GM19372 (cell line): Measurements from ENCODE around the gene TOP1.

Experiments used
- ATAC-seq: cut with Tn5 transposase; IDR thresholded peaks from one replicate; pipeline ENCODE4 v1.9.1; 2021; ENCODE audit warnings: mild to moderate bottlenecking, low read depth, moderate library complexity; ENCODE audit not compliant: unreplicated experiment

TOP1 gene

DNA sequence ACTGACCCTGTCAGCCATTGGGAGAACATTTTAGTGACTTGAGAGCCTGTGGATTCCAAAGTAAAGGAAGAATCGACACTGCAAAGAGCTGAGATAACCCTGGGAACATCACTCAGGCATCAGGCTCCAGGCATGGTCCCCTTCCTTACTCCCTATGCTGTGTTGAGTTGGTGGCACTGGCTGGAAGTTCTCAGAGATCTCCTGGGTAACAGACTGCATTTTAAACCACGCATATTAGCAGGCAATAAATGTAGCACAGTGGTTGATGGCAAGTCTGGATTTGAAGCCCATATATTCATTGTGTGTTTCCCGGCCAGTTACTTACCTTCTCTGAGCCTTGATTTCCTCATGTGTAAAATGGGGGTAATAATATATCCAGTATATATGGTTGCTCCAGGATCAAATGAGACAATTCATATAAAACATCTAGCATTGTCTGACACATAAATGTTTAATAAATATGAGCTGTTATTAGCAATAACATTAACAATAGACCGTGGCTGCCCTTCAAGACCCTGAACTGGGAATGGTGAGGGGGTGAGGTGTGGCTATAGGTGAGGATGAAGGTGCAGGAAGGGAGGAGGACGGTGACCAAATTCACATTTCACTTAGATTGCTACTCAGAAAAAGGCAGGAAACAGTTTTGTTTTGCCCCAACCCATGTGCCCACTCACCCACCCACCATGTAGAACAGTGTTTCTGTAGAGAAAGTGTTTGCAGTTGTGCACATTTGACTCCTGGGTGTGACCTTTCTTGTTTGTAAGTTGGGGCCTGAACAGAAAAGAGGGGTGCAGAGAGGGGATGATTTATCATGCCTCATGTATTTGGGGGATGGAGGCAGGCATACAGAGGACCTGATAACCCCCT is 110.8 kb downstream of the TOP1 start:
- no peak for ATAC-seq

DNA sequence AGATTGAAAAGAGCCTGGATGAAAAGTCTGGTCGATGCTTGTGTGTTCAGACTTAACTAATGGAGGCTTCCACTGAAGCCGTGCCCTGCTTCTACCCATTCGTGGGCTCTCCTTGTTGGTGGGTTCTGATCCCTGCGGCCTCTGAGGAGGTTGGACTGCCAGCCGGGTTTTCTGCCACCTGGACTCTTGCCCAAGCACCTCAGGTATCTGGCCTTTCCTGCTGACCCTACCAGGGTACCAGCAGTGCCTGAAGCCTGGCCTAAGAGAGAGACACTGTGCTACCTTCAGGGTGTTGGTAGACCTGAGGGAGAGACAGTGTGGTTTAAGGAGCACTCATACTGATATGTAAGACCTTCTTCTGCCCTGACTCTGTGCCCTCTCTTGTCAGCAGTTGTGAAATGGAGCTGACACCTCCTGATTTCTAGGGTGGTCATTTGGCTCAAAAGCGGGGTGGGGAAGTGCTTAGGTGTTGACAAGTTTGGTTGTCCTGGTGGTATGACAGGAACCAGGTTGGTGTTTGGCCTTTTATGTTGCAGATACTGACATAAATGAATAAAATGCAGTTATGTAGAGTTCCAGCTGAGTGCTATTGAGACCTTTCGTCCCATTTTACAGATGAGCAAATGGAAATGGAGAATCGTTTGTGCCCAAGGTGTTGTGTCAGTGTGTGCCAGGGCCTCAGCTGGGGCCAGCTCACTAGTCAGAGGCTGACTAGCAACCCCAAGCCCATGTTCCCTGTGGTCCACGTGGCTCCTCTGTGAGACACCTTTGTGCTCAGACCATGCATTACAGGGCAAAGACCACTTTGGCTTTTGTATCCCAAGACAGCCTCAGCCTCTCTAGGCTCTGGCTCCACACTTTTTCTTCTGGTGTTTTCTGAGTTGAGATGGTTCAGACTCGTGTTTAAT is 111.9 kb downstream of the TOP1 start:
- ATAC-seq, result no peak

DNA sequence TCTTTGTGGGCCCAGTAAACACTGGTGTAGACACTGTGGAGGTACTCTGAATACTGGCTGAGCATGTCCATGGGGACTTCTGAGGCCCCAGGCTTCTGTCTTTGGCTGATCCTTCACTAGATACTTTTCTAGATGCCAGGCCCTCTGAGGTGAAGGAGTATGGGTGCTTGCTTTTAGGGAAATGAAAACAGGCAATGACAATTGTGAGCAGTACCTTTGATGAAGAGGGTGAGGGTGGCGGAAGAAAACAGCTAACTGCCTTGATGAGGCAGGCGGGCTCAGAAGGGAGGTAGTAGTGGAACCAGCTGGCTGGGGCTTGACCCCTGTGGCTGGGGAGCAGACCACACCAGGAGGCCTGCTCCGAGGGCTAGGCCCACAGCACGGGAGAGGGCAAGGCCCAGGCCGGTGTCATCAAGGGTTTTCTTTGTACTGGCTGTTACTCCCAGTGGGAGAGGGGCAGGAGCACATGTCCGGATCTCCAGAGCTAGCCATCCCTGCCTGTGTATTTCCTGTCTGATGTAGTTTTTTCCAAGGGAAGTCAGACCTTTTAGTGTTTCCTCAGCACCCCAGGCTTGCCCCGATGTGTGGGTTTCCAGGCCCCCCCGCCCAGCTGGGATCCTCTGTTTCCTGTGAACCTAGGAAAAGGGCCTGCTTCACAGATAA is 112.7 kb downstream of the TOP1 start:
- no peak for ATAC-seq

DNA sequence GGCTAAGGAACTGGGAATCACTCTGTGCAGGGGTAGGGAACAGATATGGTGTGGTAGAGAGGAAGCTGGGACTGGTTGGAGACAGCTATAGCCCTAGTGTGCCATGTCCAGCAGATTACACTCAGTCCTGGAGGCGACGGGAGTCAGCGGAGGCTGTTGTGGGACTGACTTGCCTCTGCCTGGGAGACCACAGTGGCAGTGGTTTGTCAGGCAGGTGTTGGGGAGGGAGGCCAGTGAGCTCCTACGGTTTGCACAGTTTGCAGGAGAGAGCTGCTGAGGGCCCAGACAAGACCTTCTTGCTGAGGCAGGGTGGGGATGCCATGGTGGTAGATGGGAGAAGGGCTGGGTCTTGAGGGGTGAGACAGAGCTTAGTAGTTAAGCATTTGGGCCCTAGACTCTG is 113.6 kb downstream of the TOP1 start:
- ATAC-seq, result no peak

DNA sequence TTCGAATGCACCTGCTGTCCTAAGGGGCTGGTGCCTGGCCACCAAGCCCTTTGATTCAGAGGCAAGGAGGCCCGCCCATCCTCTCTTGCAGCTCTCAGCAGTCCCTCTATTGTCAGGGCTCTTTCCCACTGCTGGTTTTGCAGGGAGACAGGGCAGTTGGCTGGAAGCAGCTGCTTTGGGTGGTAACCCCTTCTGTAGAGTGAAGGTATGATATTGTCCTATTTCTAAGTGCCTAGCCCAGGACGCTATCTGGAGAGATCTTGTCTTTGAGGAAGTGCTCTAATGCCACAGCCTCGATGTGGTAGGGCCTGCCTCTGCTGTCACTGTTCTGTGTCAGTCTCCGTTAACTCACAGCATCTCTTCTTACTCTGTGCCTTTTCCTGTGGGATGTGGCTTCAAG is 114.3 kb downstream of the TOP1 start:
- ATAC-seq, result no peak

DNA sequence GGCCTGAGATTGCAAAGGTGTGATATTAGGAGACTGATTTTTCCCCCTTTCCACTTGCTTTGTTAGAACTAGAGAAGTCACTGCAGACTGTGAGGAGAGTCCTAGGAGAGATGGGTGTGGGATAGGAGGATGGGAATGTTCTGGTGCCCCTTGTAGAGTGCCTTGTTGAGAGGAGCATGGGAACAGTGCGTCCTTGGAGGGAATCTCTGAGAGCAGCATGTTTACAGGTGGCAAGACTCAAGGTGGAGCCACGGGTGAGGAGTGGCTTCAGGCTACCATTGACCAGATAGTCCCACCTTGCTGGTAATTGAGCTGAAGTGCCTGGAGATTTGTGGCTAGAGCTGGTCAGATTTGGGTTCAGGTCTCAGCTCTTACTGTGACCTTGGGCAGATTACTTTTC is 114.7 kb downstream of the TOP1 start:
- no peak for ATAC-seq

DNA sequence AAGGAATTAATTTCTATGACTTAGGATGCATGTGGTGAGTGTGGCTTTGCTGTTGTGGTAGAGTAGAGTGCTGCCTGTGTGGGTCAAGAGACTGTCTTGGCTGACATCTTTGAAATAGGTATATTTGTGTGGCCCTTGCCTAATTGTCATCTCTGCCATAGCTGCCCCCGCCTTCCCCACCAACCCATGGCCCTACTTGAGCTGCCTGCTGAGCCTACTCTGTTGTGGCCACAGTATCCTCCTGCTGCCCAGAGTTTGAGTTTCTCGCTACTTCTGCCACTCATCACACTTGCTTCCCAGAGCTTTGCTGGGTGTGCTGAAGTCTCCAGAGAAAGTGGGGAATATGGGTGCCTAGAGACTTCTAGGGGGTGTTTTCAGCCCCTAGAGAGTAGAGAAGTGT is 116.7 kb downstream of the TOP1 start:
- no peak for ATAC-seq

DNA sequence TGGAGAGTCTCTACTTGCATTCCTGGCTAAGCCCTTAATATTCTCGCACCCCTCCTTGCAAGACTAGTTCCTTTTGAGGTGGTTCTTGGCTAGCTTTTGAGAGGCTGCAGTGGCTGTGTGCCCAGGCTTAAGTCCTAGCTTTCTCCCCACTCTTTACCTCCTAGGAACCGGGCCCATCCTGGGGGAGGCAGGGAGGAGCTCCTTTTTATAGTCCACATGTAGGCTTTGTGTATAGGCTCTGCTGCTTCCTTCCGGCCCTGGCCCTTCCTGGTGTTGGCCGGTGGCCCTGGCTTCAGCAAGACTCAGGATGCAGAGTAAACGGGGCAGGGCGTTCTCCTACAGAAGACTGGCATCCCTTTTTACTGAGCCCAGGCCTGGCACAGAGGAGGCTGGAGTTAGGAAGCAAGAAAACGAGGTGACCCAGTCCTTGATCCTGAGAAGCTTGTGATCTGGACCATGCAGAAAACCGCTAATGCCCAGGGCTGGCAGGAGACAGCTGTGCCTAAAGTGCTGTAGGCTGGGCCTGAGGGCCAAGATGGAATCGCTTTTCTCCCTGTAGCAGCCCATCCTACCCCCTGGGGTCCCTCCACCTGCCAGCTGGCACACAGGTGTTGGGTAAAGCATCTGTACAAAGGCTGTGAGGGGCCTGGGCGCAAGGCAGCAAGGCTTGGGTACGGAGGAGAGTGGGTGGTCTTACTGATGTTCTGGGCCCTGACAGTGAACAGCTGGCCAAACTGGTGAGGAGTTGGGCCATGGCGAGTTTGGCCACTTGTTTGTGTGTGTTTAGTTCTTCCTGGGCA is 117.4 kb downstream of the TOP1 start:
- ATAC-seq, result no peak

DNA sequence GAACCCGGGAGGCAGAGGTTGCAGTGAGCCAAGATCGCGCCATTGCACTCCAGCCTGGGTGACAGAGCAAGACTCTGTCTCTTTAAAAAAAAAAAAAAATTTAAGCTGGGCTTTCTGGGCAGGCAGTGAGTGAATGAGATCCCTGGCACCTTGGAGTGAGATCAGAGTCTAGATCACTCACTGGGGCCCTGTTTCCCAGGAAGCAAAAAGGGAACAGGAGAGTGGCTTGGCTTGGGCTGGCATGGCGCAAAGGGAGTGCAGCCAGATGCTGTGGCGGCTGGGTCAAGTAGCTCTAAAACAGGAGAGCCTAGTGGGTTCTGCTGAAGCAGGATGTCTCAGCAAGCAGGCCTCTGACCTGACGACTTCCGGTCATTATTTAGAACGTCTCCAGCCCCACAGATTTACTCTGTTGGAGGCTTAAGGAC is 119.2 kb downstream of the TOP1 start:
- no peak for ATAC-seq

DNA sequence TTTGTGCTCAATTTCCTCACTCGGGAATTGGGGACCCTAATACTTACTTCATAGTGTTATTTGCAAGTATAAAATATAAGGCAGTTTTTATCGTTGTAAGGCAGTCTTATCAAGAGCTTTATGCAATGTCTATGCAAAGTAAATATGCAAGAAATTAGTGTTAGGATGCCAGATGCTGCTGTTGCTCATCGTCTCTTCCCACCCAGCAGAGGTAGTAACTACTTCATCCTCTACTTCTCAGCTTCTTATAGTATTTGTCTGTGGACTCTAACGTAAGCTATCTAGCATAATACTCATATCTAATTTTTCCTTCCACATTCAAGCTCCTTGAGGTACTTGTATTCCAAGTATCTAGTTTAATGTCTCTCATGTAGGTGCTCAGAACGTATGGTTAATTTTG is 120.3 kb downstream of the TOP1 start:
- ATAC-seq, result no peak

DNA sequence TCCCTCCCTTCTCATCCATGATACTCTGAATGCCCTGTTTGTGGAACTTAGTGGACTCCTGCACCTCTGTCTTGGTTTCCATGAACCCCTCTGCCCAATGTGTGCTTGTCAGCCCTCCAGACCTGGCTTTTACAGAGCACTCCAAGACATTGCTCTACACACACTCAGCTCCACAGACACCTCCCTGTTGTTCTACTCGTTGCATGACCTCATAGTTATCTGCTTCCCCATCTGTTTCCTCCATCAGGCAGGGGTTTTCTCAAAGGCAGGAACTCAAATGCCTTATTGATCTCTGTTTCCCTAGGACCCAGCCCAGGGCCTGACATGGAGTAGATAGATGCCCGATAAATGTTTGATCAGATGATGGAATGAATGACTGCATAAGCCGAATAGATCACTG is 122.0 kb downstream of the TOP1 start:
- ATAC-seq, result no peak

DNA sequence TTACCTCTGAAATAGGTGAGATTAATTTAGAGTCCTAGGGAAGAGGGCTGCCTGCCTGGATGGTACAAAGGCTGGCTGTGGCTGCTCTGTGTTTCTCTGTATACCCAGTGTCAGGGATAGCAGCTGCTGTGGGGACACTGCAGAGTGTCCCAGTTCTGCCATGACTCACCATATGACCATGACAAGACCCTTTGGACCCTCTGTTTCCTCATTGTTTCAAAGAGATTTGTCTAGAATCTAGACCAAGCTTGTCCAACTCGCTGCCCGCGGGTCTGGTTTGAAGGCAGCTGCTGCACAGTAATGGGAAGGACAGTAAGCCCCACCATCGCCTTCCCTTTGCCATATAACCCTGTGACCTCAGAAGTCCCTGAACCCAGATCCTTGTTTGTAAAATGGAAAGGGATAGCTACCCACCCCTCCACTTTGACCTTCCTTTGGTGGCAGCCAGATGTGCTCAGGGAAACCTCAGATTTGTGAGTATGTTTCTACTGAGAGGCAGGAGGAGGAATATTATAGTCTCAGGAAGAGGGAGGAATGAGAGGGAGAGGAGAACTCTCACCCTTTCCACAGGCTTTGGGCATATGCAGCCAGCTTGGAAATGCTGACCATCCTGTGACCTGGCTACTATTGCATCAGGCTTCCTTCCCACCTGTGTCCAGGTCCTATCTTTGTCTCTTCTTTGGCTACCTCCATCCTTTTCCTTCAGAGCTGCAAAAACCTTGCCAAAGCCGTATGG is 122.7 kb downstream of the TOP1 start:
- no peak for ATAC-seq

DNA sequence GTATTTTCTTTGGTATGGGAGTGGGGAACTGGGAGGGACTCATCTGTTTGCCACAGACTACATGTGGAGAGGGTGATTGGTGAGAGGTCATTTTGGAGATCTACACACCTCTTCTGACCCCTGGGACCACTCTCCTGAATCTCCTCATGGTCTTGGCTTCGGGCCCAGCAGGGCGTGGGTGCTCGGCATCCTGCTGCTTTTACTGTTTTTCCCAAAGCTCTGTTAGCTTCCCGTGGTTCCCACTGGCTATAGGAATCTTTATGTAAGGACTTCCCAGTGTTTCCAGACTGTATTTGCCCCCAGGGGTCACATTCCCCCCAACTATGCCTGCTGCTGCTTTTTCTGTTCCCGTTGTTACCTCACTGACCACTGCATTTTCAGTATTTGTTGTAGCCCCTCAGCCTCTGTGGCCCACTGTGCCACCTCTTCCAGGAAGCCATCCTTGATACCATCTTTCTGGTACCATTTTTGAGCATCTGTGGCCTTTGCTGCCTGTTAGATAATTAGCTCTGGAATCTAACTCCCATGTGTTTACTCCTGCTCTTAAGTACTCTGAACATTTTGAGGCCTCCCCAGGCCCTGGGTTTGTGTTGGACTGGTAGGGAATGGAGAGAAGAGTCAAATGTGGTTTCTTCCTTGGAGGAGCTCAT is 123.6 kb downstream of the TOP1 start:
- no peak for ATAC-seq

DNA sequence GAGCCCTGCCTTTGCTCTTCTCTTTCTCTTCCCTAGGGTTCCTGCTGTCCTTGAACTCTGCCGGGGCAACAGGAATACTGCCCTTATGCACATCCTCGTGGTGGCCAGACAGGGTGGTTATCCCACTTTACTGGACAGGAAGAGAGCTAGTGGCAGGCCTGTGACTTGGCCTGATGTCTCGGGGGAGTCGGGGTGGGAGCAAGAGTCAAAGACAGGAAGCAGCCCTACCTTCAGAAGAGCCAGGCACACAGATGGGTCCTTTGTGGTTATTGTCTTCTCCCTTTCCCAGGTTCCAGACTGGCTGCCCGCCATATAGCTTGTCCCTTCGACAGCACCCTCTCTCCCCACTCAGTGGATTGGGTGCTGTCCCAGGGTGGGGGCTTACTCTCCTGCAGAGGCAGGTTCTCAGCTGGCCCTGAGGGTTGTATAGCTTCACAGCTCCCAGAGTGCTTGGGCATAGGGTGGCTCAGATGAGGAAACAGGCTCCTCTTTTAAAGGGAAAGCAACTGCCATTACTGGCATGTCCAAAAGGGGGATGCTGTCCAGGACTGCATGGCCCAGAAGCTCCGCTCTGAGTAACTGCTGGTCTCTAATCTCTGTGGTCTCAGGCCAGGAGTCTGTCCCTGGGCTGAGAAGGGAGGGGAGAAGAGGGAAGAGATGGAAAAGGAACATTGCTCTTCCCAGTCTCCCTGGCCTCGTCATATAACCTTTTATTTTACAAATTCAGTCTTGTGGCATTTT is 126.0 kb downstream of the TOP1 start:
- no peak for ATAC-seq

DNA sequence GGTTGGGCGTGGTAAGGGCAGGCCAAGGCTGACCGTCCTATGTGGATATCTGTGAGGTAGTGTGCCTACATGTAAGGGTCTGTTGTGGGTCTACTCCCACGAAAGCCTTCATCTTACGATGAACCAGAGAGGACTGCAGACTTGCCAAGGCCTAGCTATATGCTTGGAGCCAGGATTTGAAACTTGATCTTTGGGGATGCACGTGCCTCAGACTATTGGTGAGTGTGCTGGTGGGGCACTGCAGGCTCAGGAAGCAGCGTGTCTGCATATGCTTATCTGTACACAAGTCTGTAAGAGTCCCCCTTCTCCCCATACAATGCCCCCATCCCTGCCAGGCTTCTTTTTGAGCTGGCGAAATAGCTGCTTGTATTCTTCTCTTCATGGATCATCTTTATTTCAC is 126.6 kb downstream of the TOP1 start:
- no peak for ATAC-seq

DNA sequence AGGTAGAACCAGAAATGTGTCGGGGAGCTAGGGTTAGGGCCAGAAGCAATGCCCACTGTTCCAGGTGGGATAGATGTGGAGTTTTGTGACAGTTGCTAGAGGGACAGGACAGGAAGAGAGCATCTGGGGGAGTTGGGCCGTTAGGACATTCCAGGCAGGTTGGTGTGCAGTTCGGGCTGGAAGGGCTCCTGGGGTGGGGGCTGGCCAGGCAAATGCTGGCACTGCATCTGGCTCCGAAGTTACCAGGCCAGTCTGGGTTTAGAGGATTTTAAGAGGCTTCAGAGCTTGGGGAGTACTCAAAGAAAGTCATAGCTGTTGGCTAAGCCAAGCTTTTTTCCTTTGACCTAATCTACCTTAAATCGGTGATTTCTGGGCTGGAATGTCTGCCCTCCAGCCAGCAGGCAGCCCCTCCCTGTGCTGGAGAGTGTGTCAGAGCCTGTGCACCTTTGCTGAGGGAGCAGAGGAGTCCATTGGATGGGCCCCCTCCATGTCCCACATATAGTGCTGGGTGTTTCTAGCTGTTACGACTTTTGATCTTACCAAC is 129.5 kb downstream of the TOP1 start:
- ATAC-seq, result no peak

DNA sequence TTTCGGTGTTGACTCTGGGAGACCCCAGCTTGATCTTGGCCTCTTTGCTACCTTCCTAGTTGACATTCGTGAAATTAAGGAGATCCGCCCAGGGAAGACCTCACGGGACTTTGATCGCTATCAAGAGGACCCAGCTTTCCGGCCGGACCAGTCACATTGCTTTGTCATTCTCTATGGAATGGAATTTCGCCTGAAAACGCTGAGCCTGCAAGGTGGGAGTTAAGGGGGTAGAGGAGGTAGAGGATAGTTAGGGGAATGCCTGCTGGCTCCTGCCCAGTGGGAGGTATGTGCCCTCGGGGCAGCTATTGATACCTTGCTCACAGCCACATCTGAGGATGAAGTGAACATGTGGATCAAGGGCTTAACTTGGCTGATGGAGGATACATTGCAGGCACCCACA is 130.9 kb downstream of the TOP1 start:
- no peak for ATAC-seq

DNA sequence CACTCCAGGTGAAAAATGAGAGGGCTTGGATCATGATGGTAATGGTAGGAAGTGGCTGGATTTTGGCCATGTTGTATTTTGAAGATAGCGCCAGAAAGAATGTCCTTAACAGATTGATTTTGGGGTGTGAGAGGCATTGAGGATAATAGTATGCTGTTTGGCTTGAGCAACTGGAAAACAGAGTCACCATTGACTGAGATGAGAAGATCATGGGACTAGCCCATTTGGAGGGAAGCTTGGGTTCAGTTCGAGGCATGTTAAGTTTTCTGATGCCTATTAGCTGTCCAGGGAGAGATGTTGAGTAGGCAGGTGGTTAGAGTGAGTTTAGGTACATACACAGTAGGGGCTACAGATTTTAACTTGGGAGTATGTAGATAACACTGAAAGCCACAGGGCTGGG is 132.1 kb downstream of the TOP1 start:
- ATAC-seq, result no peak
